H1 (cell line): ENCODE results near the gene PDE4D. TPM values are rescaled to one million over a fixed set of nuclear protein-coding genes. Genes with fewer than 3 reads are reported as not detected.

ENCODE experiments used
- CTCF ChIA-PET: fragments of 300-600 bp; sonication (Branson Sonifier 250); formaldehyde crosslinking; loops from one replicate; lab custom pipeline; 2021; ENCODE audit not compliant: partially characterized antibody; lab: Charles Lee
- POLR2A ChIA-PET: fragments of 300-600 bp; sonication (Branson Sonifier 250); formaldehyde crosslinking; loops from one replicate; lab custom pipeline; 2021; ENCODE audit warnings: inconsistent platforms; ENCODE audit not compliant: partially characterized antibody; lab: Charles Lee
- DNase-seq, 2 experiments: peaks; one replicate each; pipeline versions ENCODE4 v3.0.0 to v3.0.0-alpha.2; 2010 to 2022; ENCODE audit warnings: low spot score in 2 of 2, low read depth in 1 of 2, mixed read lengths in 1 of 2
- FAIRE-seq: peaks from 2 replicates; lab custom pipeline; 2011; peaks lifted over from hg19 to GRCh38; lab: Jason Lieb, UNC
- H2AFZ ChIP-seq: 2 replicates; pipeline ENCODE4 v1.8.1; 2012; ENCODE audit warnings: low read length, inconsistent platforms
- H2AK5ac ChIP-seq: 2 replicates; pipeline ENCODE4 v1.6.1; 2013; ENCODE audit warnings: low read depth, low read length
- H2BK120ac ChIP-seq: replicated peaks from 2 replicates; pipeline ENCODE3; 2013; ENCODE audit warnings: low read depth, low read length, inconsistent platforms
- H2BK12ac ChIP-seq: 2 replicates; pipeline ENCODE4 v1.6.1; 2013; ENCODE audit warnings: low read depth, low read length
- H2BK15ac ChIP-seq: 2 replicates; pipeline ENCODE4 v1.6.1; 2013; ENCODE audit warnings: low read length
- H2BK20ac ChIP-seq: 2 replicates; pipeline ENCODE4 v1.6.1; 2013; ENCODE audit warnings: low read length
- H2BK5ac ChIP-seq: 2 replicates; pipeline ENCODE4 v1.6.1; 2013; ENCODE audit warnings: low read depth, low read length
- H3K14ac ChIP-seq: 2 replicates; pipeline ENCODE4 v1.6.1; 2013; ENCODE audit warnings: inconsistent platforms; ENCODE audit not compliant: insufficient read length
- H3K18ac ChIP-seq: 2 replicates; pipeline ENCODE4 v1.6.1; 2013; ENCODE audit warnings: low read length; ENCODE audit errors: extremely low read depth
- H3K23ac ChIP-seq: 2 replicates; pipeline ENCODE4 v1.6.1; 2013; ENCODE audit warnings: inconsistent platforms; ENCODE audit not compliant: insufficient read length
- H3K23me2 ChIP-seq: 2 replicates; pipeline ENCODE4 v1.6.1; 2013; ENCODE audit warnings: low read depth, low read length
- H3K27ac ChIP-seq: 2 replicates; pipeline ENCODE4 v1.6.1; 2011; ENCODE audit warnings: low read depth, low read length, inconsistent platforms
- H3K27me3 ChIP-seq, 4 experiments: replicated peaks in 1 of 4; 1 replicate in 1 of 4; 2 replicates in 3 of 4; pipeline versions ENCODE4 v1.6.1 to v1.8.1; 2011 to 2013; ENCODE audit warnings: low read length in 3 of 4, mild to moderate bottlenecking in 3 of 4, inconsistent platforms in 2 of 4, mixed read lengths in 2 of 4, moderate library complexity in 1 of 4; ENCODE audit not compliant: control insufficient read depth in 3 of 4, insufficient read depth in 3 of 4; ENCODE audit errors: extremely low read depth in 1 of 4
- H3K36me3 ChIP-seq, 4 experiments: 2 replicates each; pipeline versions ENCODE4 v1.6.1 to v1.8.1; 2011 to 2013; ENCODE audit warnings: mild to moderate bottlenecking in 4 of 4, low read length in 3 of 4, moderate library complexity in 2 of 4, control low read depth in 1 of 4, inconsistent platforms in 1 of 4; ENCODE audit not compliant: insufficient read depth in 4 of 4, control insufficient read depth in 2 of 4
- H3K4ac ChIP-seq: replicated peaks from 2 replicates; pipeline ENCODE3; 2013; ENCODE audit warnings: low read length, low read depth, mixed read lengths, inconsistent platforms; ENCODE audit not compliant: insufficient read length
- H3K4me1 ChIP-seq, 4 experiments: replicated peaks in 1 of 4; 1 replicate in 1 of 4; 2 replicates in 3 of 4; pipeline versions ENCODE4 v1.6.1 to v1.8.1; 2011 to 2013; ENCODE audit warnings: low read length in 3 of 4, inconsistent platforms in 2 of 4, mixed read lengths in 1 of 4; ENCODE audit not compliant: insufficient read depth in 4 of 4, control insufficient read depth in 3 of 4
- H3K4me2 ChIP-seq, 2 experiments: 2 replicates each; pipeline versions ENCODE4 v1.6.1 to v1.8.1; 2011 to 2013; ENCODE audit warnings: low read depth in 2 of 2, low read length in 2 of 2, control low read depth in 1 of 2, inconsistent platforms in 1 of 2, mild to moderate bottlenecking in 1 of 2; ENCODE audit not compliant: insufficient read depth in 1 of 2
- H3K4me3 ChIP-seq, 4 experiments: fragments of 200-600, 300-600 bp in 1 of 4; sonication (generic), shearing (Covaris generic), sonication (Bioruptor Twin) in 1 of 4; 2 replicates each; pipeline versions ENCODE4 v1.5.1 to v1.8.1; 2011 to 2016; ENCODE audit warnings: low read length in 4 of 4, low read depth in 3 of 4, control low read depth in 2 of 4, inconsistent platforms in 2 of 4, mild to moderate bottlenecking in 2 of 4, mixed read lengths in 1 of 4, moderate library complexity in 1 of 4; ENCODE audit not compliant: insufficient read depth in 2 of 4; ENCODE audit errors: extremely low read depth in 1 of 4
- H3K56ac ChIP-seq: replicated peaks from 2 replicates; pipeline ENCODE3; 2013; ENCODE audit warnings: low read depth, mild to moderate bottlenecking, mixed read lengths, low read length, inconsistent platforms; ENCODE audit not compliant: insufficient read length
- H3K79me1 ChIP-seq: 2 replicates; pipeline ENCODE4 v1.6.1; 2013; ENCODE audit warnings: low read depth, low read length, control low read depth
- H3K79me2 ChIP-seq, 2 experiments: 2 replicates each; pipeline versions ENCODE4 v1.6.1 to v1.8.1; 2012 to 2013; ENCODE audit warnings: low read length in 2 of 2, mild to moderate bottlenecking in 2 of 2, inconsistent platforms in 1 of 2; ENCODE audit not compliant: insufficient read depth in 2 of 2, control insufficient read depth in 1 of 2
- H3K9ac ChIP-seq, 4 experiments: replicated peaks in 1 of 4; 1 replicate in 1 of 4; 2 replicates in 3 of 4; pipeline versions ENCODE4 v1.6.1 to v1.8.1; 2011 to 2013; ENCODE audit warnings: low read depth in 3 of 4, low read length in 3 of 4, control low read depth in 2 of 4, mild to moderate bottlenecking in 2 of 4, moderate library complexity in 2 of 4, inconsistent platforms in 1 of 4; ENCODE audit errors: extremely low read depth in 1 of 4
- H3K9me3 ChIP-seq, 2 experiments: 2 replicates each; pipeline versions ENCODE4 v1.6.1 to v1.8.1; 2012 to 2013; ENCODE audit warnings: mild to moderate bottlenecking in 2 of 2, moderate library complexity in 2 of 2, control low read depth in 1 of 2, inconsistent platforms in 1 of 2, low read depth in 1 of 2, low read length in 1 of 2, mixed read lengths in 1 of 2; ENCODE audit not compliant: insufficient read depth in 2 of 2
- H4K20me1 ChIP-seq, 2 experiments: replicated peaks in 1 of 2; 2 replicates each; pipeline versions ENCODE3 to v1.8.1; 2011 to 2013; ENCODE audit warnings: inconsistent platforms in 2 of 2, low read length in 2 of 2, mild to moderate bottlenecking in 1 of 2; ENCODE audit not compliant: insufficient read depth in 2 of 2, control insufficient read depth in 1 of 2
- H4K5ac ChIP-seq: 2 replicates; pipeline ENCODE4 v1.6.1; 2013; ENCODE audit warnings: low read length, low read depth, mixed read lengths, inconsistent platforms; ENCODE audit not compliant: insufficient read length
- H4K8ac ChIP-seq: 2 replicates; pipeline ENCODE4 v1.8.0; 2013; ENCODE audit warnings: mild to moderate bottlenecking, moderate library complexity, low read length, inconsistent platforms; ENCODE audit not compliant: insufficient read depth; ENCODE audit errors: extremely low read depth
- H4K91ac ChIP-seq: replicated peaks from 2 replicates; pipeline ENCODE3; 2013; ENCODE audit warnings: low read length, mixed read lengths, inconsistent platforms; ENCODE audit not compliant: insufficient read length
- CREB1 ChIP-seq: IDR thresholded peaks from 2 replicates; pipeline ENCODE4 v1.6.1; 2012; ENCODE audit warnings: inconsistent platforms
- HDAC2 ChIP-seq, 2 experiments: fragments of 300-600 bp in 1 of 2; sonication (generic) in 1 of 2; IDR thresholded peaks; 2 replicates each; pipeline ENCODE4 v1.6.1; 2011 to 2012; ENCODE audit warnings: low read depth in 2 of 2, low read length in 2 of 2, mild to moderate bottlenecking in 2 of 2, moderate library complexity in 2 of 2, borderline replicate concordance in 1 of 2, inconsistent platforms in 1 of 2
- JUND ChIP-seq: IDR thresholded peaks from 2 replicates; pipeline ENCODE4 v1.6.1; 2011; ENCODE audit warnings: mild to moderate bottlenecking, improper control_type of control experiment, low read length
- KDM4A ChIP-seq: IDR thresholded peaks from one replicate; pipeline ENCODE4 v1.7.1; 2012; ENCODE audit warnings: low read depth, mild to moderate bottlenecking, moderate library complexity, low read length, inconsistent platforms; ENCODE audit not compliant: severe bottlenecking
- PHF8 ChIP-seq: fragments of 200-600 bp; sonication (generic); conservative IDR thresholded peaks from 2 replicates; pipeline ENCODE4 v1.7.1; 2012; ENCODE audit warnings: low read depth, mild to moderate bottlenecking, inconsistent platforms, low read length, moderate library complexity
- POLR2AphosphoS5 ChIP-seq: IDR thresholded peaks from 2 replicates; pipeline ENCODE4 v1.6.1; 2011; ENCODE audit warnings: low read depth, low read length
- RBBP5 ChIP-seq: IDR thresholded peaks from 2 replicates; pipeline ENCODE4 v1.7.1; 2012; ENCODE audit warnings: low read depth, mild to moderate bottlenecking, inconsistent platforms, low read length, moderate library complexity, borderline replicate concordance
- SAP30 ChIP-seq: fragments of 300-600 bp; sonication (generic); IDR thresholded peaks from 2 replicates; pipeline ENCODE4 v1.7.1; 2012; ENCODE audit warnings: low read length, moderate library complexity, mild to moderate bottlenecking, inconsistent platforms; ENCODE audit not compliant: insufficient read depth, insufficient replicate concordance
- SIRT6 ChIP-seq: IDR thresholded peaks from one replicate; pipeline ENCODE4 v1.7.1; 2012; ENCODE audit warnings: low read length, inconsistent platforms
- TAF7 ChIP-seq: optimal IDR thresholded peaks from 2 replicates; pipeline ENCODE3; 2011; ENCODE audit warnings: low read depth, mild to moderate bottlenecking, inconsistent platforms, low read length, moderate library complexity, borderline replicate concordance
- TBP ChIP-seq: IDR thresholded peaks from 2 replicates; pipeline ENCODE4 v1.6.1; 2011; ENCODE audit warnings: low read depth, low read length, improper control_type of control experiment
- TEAD4 ChIP-seq: IDR thresholded peaks from 2 replicates; pipeline ENCODE4 v1.6.1; 2012; ENCODE audit warnings: low read depth, low read length, inconsistent platforms, mixed read lengths
- WGBS, 2 experiments: shearing (Covaris generic) in 1 of 2; methylation state at CpG; one replicate each; pipeline versions ENCODE4 v1.1.6 to v1.1.7; 2013 to 2015; ENCODE audit warnings: low lambda C conversion rate in 2 of 2, mixed read lengths in 2 of 2, inconsistent platforms in 1 of 2, low coverage in 1 of 2, missing lambda C conversion rate in 1 of 2; ENCODE audit not compliant: insufficient replicate concordance in 2 of 2, insufficient coverage in 1 of 2, insufficient read length in 1 of 2; ENCODE audit errors: extremely low coverage in 1 of 2, missing lambda C conversion rate in 1 of 2; 5-methylcytosine and 5-hydroxymethylcytosine counted together
- polyA plus RNA-seq, 7 experiments: library from polyadenylated mRNA; depleted of rRNA in 3 of 7; stranded (reverse) in 5 of 7; unstranded in 2 of 7; fragments of >200 nt in 5 of 7; fragments of 200-250 nt in 2 of 7; gene quantifications; 1 replicate in 5 of 7; 2 replicates in 1 of 7; 4 replicates in 1 of 7; pipeline versions ENCODE4 v1.2.1 to v1.2.3, GENCODE V29; 2011 to 2013; ENCODE audit warnings: missing spikeins in 2 of 7, mixed read lengths in 2 of 7
- total RNA-seq: library from RNA; stranded (reverse); fragmentation: NEBNext Ultra II Directional; extraction: Animal tissue kit (Norgen Biotek cat#: 25700); gene quantifications from 2 replicates; pipeline ENCODE4 v1.2.1, GENCODE V29; 2021

The PDE4D gene
- total and polyA plus RNA-seq, 2 of the 8 experiments (the other 6 are each of a cell fraction or from before 2014, with no cell fraction given), result 2.3 to 3.7 TPM

GRCh38 chr5:58927181-58927580, 966.3 kb downstream of the PDE4D start:
- Histone ChIP-seq H3K14ac (no peak overlapping the region), H3K18ac (no peak overlapping the region), H4K20me1 (no peaks in the 10 kb centered on the region), H3K4me2 (no peak overlapping the region), H2AK5ac (no peak overlapping the region), H3K56ac (no peak overlapping the region), H3K79me1 (no peaks in the 10 kb centered on the region), H3K36me3 (no peaks in the 10 kb centered on the region), H3K4me3 (no peak overlapping the region), H2BK120ac (no peak overlapping the region), H3K27ac (no peak overlapping the region), H4K5ac (no peak overlapping the region), H2BK5ac (no peak overlapping the region), H3K23me2 (no peaks in the 10 kb centered on the region), H3K4me1 (peaks cover 3 to 18% (median 12%) of the 10 kb centered on the region in 4 experiments), H2BK12ac (no peak overlapping the region), H4K8ac (no peak overlapping the region), H4K91ac (no peak overlapping the region), H2AFZ (no peak overlapping the region), H3K27me3 (peaks cover 0 to 7% (median 2%) of the 10 kb centered on the region in 4 experiments; a peak in 2 of 7 replicates), H3K9ac (no peak overlapping the region), H3K4ac (no peak overlapping the region), H2BK20ac (no peak overlapping the region), H3K9me3 (no peaks in the 10 kb centered on the region), H3K79me2 (no peaks in the 10 kb centered on the region), H3K23ac (no peak overlapping the region), H2BK15ac (no peak overlapping the region)
- ChIA-PET CTCF (interaction anchor here (0.9 to 2.0 kb wide), 3 partner anchors 34 to 41 kb away, joined by 3 to 5 read pairs (median 4); no protein-coding TSS in a partner anchor), POLR2A (no interaction called here)
- no peak for FAIRE-seq
- DNase-seq, result no peak
- WGBS, 2 experiments, result 83% methylated on average over 2 of the region's 2 CpGs; no CpG with 5 or more reads in 1 of the 2 experiments
- TF ChIP-seq CREB1 (no peak), TEAD4 (no peak), PHF8 (no peak), JUND (no peak), RBBP5 (no peak), SIRT6 (no peak), HDAC2 (IDR thresholded peaks at IDR 0.05; ENCODE audit: borderline replicate concordance in 1 of 2, low read depth in 2 of 2, low read length in 2 of 2) (no peak), POLR2AphosphoS5 (no peak), KDM4A (no peak), TAF7 (no peak), TBP (no peak), SAP30 (no peak)
